Hematopoietic multipotent progenitor cell treated with erythropoietin and hydrocortisone succinate and interleukin-3 and kit ligand, for 6 days (in vitro differentiated cells): ENCODE data around the gene ASXL1.
"Not testable (repeated sequence)": the region's sequence is repeated elsewhere in the genome, so short reads cannot be mapped to it uniquely, and the experiment has no call there.

Experiments used
- DNase-seq: peaks from one replicate; pipeline ENCODE4 v3.0.0-alpha.2; 2015

Gene ASXL1

DNA sequence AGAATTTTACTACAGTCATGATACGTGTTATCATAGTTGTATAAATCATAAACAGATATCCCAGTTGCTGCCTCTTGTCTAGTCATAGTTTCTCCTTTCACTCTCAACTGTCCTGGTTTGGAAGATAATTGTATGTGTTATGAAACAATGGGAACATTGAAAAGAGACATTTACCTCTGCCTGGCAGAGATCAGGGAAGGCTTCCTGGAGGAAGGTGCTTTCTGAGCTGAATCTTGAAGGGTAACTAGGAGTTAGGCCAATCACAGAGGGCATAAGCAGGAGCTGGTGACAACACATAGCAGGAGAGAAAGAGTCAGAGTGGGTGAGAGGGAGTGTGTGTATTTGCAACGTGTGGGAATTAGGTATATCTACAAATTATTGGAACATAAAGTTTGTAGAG lies 5.4 kb downstream of the ASXL1 start:
- DNase-seq = no peak

DNA sequence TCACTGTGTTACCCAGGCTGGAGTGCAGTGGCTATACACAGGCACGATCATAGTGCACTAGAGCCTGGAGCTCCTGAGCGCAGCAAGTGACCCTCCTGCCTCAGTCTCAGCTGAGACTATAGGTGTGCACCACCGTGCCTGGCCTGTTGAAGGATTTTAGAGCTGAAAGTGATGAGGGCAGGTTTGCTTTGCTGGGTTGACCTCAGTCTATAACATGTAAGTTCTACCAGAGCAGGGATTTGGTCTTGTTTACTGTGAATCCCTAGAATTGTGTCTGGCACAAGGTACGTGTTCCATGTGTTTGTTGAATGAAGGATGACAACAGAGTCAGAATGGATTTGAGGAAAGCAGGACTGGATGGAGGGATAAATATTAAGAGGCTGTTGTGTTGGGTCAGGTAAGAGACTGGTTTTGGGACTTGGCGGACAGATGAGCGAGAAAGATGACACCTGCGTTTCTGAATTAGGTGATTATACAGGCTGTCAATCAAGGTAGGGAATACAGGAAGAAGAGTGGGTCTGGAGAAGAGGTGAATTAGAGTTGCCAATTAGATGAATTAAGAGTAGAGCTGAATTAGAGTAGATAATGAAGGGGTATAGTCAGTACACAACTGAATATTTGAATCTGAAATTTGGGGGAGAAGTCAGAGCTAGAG lies 6.5 kb downstream of the ASXL1 start:
- no peak for DNase-seq

DNA sequence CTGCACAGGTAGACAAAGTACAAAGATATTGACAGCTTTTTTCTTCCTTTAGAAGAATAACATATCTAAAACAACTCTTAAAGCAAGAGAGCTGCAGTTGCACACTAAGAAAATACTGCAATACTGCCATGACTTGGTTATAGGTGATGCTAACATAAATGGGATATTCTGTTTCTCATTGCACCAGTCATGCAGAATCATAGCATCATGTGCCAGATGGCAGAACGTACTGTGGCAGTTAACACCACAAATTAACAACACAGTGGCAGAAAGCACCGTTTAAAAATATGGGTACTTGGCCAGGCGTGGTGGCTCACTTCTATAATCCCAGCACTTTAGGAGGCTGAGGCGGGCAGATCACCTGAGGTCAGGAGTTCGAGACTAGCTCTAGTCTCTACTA lies 7.4 kb downstream of the ASXL1 start:
- no peak for DNase-seq

DNA sequence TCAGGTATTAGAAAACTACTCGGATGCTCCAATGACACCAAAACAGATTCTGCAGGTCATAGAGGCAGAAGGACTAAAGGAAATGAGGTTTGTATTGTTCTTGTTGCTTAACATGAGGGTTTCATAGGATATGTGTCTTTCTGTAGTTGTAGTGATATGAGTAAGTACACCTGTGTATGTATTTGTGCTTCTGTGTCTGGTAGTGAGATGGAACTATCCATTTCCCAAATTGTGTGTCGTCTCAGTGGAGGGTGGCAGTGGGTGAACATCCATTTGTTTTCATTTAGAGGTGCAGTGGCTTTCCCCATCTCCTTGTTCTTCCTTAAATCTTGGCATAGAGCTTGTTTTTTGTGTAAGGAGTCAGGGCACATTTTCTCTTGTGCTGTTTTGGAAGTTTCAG lies 8.2 kb downstream of the ASXL1 start:
- DNase-seq = no peak

DNA sequence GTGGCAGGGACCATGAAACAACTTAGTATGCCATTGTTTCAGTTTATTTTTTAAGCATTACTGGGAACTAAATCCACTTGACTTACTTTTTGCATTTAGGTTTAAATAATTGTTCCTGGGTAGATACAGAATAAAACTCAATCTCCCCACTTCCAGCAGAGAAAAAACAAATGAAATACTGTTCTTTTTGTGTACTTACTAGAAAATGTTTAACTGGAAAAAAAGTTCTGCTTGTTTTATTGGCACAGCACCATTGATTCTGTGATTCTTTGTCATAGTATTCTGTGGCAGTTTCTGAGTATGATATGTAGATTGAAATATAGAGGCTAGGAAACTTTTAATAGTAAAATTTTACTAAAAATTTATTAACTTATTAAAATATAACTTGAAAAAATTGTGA lies 10.2 kb downstream of the ASXL1 start:
- no peak for DNase-seq

DNA sequence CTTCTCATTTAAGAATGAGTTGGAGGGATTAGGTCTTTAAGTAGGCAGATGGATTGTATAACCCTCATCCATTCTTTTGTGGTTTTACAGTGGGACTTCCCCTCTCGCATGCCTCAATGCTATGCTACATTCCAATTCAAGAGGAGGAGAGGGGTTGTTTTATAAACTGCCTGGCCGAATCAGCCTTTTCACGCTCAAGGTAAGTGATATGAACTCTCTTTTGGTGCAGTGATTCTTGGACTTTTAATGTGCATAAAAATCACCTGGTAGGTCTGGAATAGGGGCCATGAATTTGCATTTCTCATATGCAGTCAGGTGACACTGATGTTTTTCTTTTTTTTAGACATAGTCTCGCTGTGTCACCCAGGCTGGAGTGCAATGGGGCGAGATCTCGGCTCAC lies 10.8 kb downstream of the ASXL1 start:
- no peak for DNase-seq

DNA sequence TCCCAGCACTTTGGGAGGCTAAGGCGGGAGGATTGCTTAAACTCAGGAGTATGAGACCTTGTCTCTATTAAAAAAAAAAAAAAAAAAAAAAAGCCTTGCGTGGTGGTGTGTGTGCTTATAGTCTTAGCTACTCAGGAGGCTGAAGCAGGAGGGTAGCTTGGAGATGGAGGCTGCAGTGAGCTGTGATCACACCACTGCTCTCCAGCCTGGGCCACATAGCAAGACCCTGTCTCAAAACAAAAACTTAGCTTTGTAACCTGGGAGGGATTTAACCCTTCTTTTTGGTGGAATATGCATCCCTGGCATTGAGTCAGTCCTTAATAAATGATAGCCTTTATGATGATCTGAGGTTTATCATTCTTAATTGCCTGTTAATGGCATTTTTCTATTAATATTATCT lies 12.8 kb downstream of the ASXL1 start:
- no peak for DNase-seq

DNA sequence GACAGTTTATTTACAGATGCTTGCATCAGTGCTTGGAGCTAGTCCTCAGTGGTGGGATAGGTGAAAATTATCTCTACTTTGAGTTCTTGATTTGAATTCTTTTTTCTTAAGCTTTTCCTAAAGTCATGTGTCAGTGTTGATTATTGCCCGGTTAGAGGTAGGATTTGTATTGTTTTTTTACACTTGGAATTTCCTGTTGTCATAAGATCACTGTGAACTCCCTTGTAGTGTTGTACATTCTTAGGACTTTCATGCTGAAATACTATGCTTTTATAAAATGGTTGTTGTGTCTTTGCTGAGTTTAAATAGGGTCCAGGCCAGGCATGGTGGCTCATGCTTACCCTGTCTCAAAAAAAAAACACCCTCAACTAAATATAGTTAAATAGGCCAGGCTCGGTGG lies 20.3 kb downstream of the ASXL1 start:
- DNase-seq = no peak

DNA sequence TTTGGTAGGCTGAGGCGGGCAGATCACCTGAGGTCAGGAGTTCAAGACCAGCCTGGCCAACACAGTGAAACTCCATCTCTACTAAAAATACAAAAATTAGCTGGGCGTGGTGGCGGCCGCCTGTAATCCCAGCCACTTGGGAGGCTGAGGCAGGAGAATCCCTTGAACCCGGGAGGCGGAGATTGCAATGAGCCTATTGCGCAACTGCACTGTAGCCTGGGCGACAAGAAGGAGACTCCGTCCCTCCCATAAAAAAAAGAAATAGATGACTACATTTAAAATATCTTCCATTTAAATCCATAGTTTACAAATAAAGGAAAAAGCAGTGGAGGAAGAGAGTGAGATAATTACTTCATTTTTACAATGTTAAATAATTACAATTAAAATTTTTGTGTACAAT lies 21.9 kb downstream of the ASXL1 start:
- not testable (repeated sequence) for DNase-seq

DNA sequence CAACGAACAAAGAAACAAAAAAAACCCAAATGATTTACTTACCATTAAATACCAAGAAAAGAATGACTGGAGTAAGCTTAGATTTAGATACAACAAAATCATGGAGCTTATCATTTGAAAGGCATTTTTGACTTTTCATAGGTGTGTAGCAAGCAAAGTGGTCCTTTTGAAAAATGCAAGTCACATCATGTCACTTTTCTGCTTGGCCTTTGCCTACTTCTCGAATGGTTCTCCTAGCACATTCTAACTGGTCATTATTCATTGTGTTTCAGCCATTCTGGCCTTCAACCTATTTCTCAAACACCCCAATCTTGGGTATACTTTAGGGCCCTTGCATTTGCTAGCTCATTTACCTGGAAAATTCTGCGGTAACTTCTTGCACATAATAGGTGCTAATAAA lies 22.6 kb downstream of the ASXL1 start:
- DNase-seq = no peak

DNA sequence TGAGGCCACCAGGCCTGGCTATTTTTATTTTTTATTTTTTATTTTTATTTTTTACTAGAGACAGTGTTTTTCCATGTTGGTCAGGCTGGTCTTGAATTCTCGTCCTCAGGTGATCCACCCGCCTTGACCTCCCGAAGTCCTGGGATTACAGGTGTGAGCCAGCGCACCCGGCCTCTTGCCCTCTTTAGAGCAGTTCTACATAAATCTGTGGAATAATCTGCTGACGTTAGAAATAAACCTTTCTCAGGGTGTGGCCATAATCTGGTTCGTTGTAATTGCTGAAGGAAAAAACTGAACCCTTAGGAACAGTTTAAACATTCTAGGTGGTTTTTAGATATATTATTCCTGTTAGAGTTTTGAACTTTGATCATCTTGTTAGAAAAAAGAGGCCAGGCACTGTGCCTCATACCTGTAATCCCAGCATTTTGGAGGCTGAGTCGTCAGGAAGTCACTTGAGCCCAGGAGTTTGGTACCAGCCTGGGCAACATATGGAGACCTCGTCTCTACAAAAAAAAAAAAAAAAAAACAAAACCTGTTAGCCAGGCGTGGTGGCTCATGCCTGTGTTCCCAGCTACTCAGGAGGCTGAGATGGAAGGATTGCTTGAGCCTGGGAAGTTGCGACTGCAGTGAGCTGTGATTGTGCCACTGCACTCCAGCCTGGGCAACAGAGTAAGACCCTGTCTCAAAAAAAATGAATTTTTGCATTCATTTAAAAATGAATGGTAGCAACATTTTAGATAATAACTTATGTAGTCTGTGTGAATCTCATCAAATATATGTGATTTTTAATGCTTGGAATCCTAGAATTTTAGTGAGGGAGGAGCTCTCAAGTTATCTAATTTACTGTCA lies 24.2 kb downstream of the ASXL1 start:
- no peak for DNase-seq

DNA sequence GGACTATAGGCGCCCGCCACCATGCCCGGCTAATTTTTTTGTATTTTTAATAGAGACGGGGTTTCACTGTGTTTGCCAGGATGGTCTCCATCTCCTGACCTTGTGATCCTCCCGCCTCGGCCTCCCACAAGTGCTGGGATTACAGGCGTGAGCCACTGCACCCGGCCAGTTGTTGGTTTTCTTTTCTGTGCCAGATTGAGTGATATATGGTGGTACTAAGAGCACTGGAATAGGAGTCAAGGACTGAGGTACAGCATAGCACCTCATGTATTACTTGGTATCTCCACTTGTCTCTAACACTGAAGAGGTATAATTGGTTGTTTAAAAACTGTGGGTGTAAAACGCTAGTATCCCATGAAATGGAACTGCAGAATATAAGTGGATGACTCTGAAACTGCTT lies 25.3 kb downstream of the ASXL1 start:
- DNase-seq = not testable (repeated sequence)

DNA sequence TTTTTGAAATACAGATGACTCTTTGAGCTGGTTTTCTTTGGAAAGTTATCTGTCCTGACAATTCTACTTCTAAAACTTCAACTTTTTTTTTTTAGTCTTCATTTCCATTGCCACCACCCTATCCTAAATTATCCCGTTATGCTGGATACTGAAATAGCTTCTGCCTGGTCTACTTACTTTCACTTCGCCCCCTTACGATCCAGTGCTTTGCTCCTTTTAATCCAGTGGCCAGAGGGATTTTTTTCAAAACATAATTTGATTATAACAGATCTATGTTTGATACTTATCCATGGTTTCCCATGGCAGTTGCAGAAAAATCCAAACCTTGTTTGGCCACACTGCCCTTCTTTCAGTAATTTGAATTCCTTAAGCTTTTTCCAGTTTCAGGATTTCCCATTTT lies 27.4 kb downstream of the ASXL1 start:
- no peak for DNase-seq

DNA sequence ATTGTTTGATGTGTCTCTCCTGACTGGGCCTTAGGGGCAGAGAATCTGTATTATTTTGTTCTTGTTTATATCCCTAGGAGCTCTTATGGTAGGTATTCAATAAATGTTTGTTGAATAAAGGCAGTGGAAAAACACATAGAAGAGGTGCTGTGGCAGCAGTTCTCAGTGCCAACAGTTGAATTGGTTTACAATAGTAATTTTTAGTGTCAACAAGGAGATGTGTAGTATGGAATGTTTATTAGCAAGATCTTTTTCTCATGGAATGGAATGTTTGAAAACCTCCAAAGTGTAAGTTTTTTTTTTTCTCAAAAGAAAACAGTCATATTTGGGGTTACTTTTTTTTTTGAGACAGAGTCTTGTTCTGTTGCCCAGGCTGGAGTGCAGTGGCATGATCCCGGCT lies 28.0 kb downstream of the ASXL1 start:
- DNase-seq = no peak

DNA sequence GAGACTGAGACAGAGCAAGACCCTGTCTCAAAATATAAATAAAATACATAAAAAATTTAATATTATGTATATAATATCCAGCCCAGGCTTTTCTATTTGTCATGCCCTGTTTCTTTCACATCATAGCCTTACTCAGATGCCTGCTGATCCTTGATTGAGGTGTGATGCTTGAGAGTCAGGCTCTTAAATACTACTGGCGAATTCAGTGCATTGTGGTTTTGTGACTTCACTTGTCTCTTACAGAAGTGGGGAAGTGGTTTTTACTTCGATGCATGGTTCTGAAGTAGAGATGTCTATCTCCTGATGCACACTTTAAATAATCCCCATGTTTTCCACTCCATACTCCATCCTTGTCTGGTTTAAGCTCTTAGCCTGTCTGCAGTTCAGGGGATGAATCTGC lies 29.1 kb downstream of the ASXL1 start:
- peak; percentile 78 for DNase-seq

DNA sequence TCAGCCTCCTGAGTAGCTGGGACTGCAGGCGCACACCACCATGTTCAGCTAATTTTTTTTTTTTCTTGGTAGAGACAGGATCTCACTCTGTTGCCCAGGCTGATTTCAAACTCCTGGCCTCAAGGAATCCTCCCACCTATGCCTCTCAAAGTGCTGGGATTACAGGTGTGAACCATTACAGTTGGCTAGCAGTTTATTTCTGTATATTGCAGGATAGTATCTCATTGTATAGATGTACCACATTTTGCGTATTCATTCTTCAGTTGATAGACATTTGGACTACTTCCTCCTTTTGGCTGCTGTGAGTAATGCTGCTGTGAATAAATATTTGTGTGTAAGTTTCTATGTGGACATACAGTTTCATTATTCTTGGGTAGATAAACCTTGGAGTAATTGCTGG lies 32.9 kb downstream of the ASXL1 start:
- DNase-seq = peak; percentile 68

DNA sequence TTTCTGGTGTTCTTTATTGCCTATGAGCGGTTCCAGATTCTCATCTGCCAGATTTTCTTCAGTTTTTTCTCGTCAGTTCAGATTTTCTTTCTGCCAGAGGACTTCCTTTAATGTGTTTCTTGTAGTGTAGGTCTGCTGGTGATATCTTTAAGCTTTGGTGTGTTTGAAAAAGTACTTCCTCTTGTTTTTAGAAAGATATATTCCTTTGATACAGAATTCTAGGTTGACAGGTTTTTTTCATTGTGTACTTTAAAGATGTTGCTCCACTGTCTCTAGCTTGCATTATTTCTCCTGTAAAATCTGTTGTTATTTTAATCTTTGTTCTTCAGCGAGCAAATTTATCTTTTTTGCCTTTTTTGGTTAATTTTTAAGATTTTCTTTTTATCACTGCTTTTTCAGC lies 36.9 kb downstream of the ASXL1 start:
- DNase-seq = peak; percentile 29

DNA sequence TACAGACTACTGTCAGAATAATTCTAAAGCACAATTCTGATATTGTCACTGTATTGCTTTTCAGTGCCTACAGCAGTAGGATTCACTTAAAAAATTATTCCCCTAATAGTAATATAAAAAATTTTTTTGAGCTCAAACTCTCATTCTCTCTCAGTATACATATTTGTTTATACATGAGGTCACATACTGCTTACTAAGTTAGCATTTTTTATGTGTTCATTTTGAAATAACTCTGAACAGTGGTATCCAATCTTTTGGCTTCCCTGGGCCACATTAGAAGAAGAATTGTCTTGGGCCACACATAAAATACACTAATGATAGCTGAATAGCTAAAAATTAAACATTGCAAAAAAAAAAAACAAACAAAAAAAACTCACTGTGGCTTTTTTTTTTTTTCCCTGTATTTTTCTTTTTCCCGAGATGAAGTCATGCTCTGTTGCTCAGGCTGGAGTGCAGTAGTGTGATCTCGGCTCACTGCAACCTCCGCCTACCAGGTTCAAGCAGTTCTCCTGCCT lies 38.6 kb downstream of the ASXL1 start:
- DNase-seq = no peak

DNA sequence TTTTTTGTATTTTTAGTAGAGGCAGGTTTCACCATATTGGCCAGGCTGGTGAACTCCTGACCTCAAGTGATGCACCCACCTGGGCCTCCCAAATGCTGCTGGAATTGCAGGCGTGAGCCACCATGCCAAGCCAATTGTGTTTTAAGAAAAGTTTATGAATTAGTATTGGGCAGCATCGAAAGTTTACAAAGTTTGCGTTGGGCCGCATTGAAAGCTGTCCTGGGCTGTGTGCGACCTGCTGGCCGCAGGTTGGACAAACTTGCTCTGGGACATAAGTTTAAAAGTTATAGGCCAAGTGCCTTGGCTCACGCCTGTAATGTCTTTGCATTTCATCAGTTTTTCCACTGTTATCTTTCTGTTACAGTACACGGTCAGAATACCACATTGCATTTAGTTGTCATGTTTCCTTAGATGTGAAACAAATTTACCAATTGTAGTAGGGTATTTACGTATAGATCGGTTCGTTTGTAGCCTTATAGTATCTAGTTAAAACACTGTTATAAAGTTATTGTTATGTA lies 39.5 kb downstream of the ASXL1 start:
- DNase-seq = peak; percentile 90

DNA sequence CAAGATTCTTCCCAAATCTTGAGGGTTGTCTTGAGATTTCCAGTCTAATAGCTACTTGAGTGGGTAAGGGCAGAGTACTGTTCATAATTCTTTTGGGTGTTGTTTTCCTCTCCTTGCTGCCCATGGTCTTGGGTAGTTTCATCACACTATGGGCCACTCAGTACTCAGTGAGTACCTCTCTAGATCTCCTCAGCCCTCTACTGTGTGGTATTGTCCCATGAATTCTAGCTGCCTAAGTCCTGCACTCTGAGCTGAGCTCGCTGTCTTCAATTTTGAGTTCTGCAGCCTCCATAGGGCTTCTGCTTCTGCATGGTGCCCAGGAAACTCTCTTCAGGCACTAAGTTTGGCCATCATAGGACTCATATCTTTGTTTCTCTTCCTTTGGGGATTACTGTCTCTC lies 42.3 kb downstream of the ASXL1 start:
- DNase-seq = no peak

DNA sequence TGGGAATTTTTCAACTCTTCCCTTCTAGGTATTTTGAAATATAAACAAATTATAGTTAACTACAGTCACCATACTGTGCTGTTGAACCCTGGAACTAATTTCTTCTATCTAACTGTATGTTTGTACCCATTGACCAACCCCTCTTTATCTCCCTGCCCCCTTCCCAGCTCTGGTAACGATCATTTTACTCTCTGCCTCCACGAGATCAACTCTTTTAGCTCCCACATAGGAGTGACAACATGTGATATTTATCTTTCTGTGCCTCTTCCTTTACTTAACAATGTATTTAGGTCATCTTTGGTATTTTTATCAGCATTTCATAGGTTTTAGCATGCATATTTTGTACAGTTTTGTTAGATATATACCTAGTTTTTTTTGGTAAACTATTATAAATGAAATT lies 45.9 kb downstream of the ASXL1 start:
- DNase-seq = peak; percentile 89

DNA sequence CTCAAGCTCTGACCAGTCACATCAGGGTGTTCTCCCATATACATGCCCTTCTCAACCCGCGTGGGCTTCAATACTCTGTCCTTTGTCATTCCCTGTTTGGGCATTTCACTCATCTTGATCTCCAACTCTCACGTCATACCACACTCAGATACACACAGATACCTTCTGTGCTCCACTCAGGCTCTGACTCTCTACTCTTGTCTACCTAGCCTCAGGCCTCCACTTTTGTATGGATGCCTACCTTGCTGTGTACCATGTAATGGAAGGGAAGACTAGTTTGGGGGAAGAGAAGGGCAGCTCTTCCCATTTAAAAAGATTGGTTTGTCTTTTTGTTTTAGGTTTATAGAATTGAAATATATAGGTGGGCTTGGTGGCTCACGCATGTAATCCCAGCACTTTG lies 48.6 kb downstream of the ASXL1 start:
- DNase-seq = no peak

DNA sequence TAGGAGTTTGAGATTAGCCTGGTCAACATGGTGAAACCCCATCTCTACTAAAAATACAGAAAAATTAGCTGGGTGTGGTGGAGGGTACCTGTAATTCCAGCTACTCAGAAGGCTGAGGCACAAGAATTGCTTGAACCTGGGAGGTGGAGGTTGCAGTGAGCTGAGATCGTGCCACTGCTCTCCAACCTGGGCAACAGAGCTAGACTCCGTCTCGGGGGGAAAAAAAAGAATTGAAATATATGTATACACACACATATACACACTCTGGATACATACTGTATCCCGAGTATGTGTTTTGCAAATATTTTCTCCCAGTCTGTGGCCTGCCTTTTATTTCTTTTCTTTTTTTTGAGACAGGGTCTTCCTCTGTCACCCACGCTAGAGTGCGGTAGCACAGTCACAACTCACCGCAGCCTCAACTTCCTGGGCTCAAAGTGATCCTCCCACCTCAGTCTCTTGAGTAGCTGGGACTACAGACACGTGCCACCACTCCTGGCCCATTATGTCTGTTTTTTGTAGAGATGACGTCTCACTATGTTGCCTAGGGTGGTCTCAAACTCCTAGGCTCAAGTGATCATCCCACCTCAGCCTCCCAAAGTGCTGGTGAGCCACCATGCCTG lies 49.1 kb downstream of the ASXL1 start:
- DNase-seq = not testable (repeated sequence)
